ENCODE results near the gene GABBR2. TPM values are rescaled to one million over a fixed set of nuclear protein-coding genes. Genes with fewer than 3 reads are reported as not detected.
A peak's percentile ranks its signal among the peaks of the same experiment; 100 is the strongest.

The GABBR2 gene
- total RNA-seq, 2 donors from 2014 or later, result 1.2 to 1.3 TPM

GRCh38 chr9:98520221-98520960 lies 188.3 kb downstream of the GABBR2 start:
- Histone ChIP-seq H3K4me1 (ENCODE audit: control insufficient read depth, insufficient read depth, low read length) (no peaks in the 10 kb centered on the region), H3K27ac (ENCODE audit: low read depth, low read length) (no peak overlapping the region), H3K36me3 (ENCODE audit: control insufficient read depth, insufficient read depth, low read length) (no peaks in the 10 kb centered on the region), H3K9me3 (ENCODE audit: control insufficient read depth, low read length) (no peaks in the 10 kb centered on the region), H3K27me3 (ENCODE audit: control insufficient read depth, insufficient read depth, low read length, poor library complexity, severe bottlenecking) (no peaks in the 10 kb centered on the region), H3K9ac (ENCODE audit: extremely low read depth, low read length, poor library complexity, severe bottlenecking) (no peak overlapping the region), H3K4me3 (ENCODE audit: low read length) (no peak overlapping the region)
- no peaks in the 10 kb centered on the region for H3K9me3 Mint-ChIP-seq
- no peak overlapping the region for H3K27ac Mint-ChIP-seq
- H3K36me3 Mint-ChIP-seq (ENCODE audit: low read depth), result no peaks in the 10 kb centered on the region
- no peaks in the 10 kb centered on the region for H3K4me1 Mint-ChIP-seq
- H3K27me3 Mint-ChIP-seq (ENCODE audit: insufficient read depth), result peaks cover 2% of the 10 kb centered on the region
- peak; percentile 16 for DNase-seq
- no peak for TF ChIP-seq CTCF (conservative IDR thresholded peaks at IDR 0.05)
- no peak overlapping the region for H3K4me3 Mint-ChIP-seq
- 88 to 90% methylated on average over 4 to 7 of the region's 7 CpGs for WGBS, 2 experiments (ENCODE audit: insufficient coverage in 1 of 2, insufficient read length in 1 of 2)

GRCh38 chr9:98519641-98520040 lies 189.1 kb downstream of the GABBR2 start:
- H3K4me1 ChIP-seq (ENCODE audit: control insufficient read depth, insufficient read depth, low read length), result no peaks in the 10 kb centered on the region
- no peak overlapping the region for H3K27ac Mint-ChIP-seq
- H3K36me3 ChIP-seq (ENCODE audit: control insufficient read depth, insufficient read depth, low read length), result no peaks in the 10 kb centered on the region
- no peaks in the 10 kb centered on the region for H3K4me1 Mint-ChIP-seq
- no peak overlapping the region for H3K9ac ChIP-seq (ENCODE audit: extremely low read depth, low read length, poor library complexity, severe bottlenecking)
- H3K4me3 Mint-ChIP-seq, result no peak overlapping the region
- no peaks in the 10 kb centered on the region for H3K36me3 Mint-ChIP-seq (ENCODE audit: low read depth)
- no peaks in the 10 kb centered on the region for H3K9me3 Mint-ChIP-seq
- no peak for TF ChIP-seq CTCF (conservative IDR thresholded peaks at IDR 0.05)
- H3K9me3 ChIP-seq (ENCODE audit: control insufficient read depth, low read length), result no peaks in the 10 kb centered on the region
- no peak for DNase-seq
- no peaks in the 10 kb centered on the region for H3K27me3 ChIP-seq (ENCODE audit: control insufficient read depth, insufficient read depth, low read length, poor library complexity, severe bottlenecking)
- H3K27me3 Mint-ChIP-seq (ENCODE audit: insufficient read depth), result no peaks in the 10 kb centered on the region
- no peak overlapping the region for H3K4me3 ChIP-seq (ENCODE audit: low read length)
- no peak overlapping the region for H3K27ac ChIP-seq (ENCODE audit: low read depth, low read length)
- 67 to 93% methylated on average over 1 to 3 of the region's 3 CpGs for WGBS, 2 experiments (ENCODE audit: insufficient coverage in 1 of 2, insufficient read length in 1 of 2)

GRCh38 chr9:98518556-98518955 lies 190.2 kb downstream of the GABBR2 start:
- H3K4me1 ChIP-seq (ENCODE audit: control insufficient read depth, insufficient read depth, low read length), result no peaks in the 10 kb centered on the region
- no peak overlapping the region for H3K27ac ChIP-seq (ENCODE audit: low read depth, low read length)
- H3K36me3 ChIP-seq (ENCODE audit: control insufficient read depth, insufficient read depth, low read length), result no peaks in the 10 kb centered on the region
- H3K9me3 Mint-ChIP-seq, result no peaks in the 10 kb centered on the region
- DNase-seq, result peak; percentile 22
- H3K36me3 Mint-ChIP-seq (ENCODE audit: low read depth), result no peaks in the 10 kb centered on the region
- no peaks in the 10 kb centered on the region for H3K27me3 Mint-ChIP-seq (ENCODE audit: insufficient read depth)
- no peaks in the 10 kb centered on the region for H3K4me1 Mint-ChIP-seq
- no peak overlapping the region for H3K9ac ChIP-seq (ENCODE audit: extremely low read depth, low read length, poor library complexity, severe bottlenecking)
- TF ChIP-seq CTCF (conservative IDR thresholded peaks at IDR 0.05), result no peak
- no peak overlapping the region for H3K4me3 ChIP-seq (ENCODE audit: low read length)
- H3K4me3 Mint-ChIP-seq, result no peak overlapping the region
- H3K27ac Mint-ChIP-seq, result no peak overlapping the region
- 83 to 89% methylated on average over 1 to 6 of the region's 6 CpGs for WGBS, 2 experiments (ENCODE audit: insufficient coverage in 1 of 2, insufficient read length in 1 of 2)
- H3K9me3 ChIP-seq (ENCODE audit: control insufficient read depth, low read length), result no peaks in the 10 kb centered on the region
- no peaks in the 10 kb centered on the region for H3K27me3 ChIP-seq (ENCODE audit: control insufficient read depth, insufficient read depth, low read length, poor library complexity, severe bottlenecking)
